HG02759 (cell line): Measurements from ENCODE around the gene REEP6.
"Not testable (repeated sequence)": the region's sequence is repeated elsewhere in the genome, so short reads cannot be mapped to it uniquely, and the experiment has no call there.

Experiments
- ATAC-seq: cut with Tn5 transposase; IDR thresholded peaks from one replicate; pipeline ENCODE4 v1.9.1; 2021; ENCODE audit warnings: mild to moderate bottlenecking, moderate library complexity; ENCODE audit not compliant: unreplicated experiment

Gene REEP6

DNA sequence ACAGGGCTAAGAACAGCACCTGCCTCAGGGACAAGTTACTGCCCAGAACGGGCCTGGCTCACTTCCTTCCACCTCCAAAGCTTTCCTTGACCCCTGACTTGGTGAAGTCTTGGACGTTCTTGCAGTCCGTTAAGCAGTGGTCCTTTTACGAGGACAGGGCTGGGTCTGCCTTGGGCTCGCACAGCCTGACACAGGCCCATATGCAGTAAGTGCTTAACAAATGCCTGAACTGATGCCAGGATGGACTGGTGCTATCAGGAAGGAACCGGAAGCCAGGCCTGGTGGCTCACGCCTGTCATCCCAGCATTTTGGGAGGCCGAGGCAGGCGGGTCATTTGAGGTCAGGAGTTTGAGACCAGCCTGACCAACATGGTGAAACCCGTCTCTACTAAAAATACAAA is 31.1 kb downstream of the REEP6 start:
- no peak for ATAC-seq

DNA sequence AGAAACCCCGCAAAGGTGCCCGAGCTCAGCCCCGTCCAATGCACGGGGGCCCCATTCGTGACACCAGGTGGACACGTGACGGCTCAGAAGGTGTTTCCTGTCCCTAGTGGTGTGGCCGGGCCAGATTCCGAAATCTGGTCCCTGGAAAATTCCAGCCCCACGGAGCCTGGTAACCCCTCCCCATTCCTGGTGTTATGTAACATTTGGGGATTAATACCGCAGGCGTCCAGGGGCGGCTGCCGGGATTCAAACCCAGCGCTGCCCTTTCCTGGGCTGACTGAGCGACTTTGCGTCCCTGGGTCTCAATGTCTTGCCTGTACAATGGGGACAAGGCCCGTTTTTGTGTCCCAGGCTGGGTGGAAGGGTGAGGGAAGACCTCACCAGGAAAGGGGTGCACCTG is 31.9 kb downstream of the REEP6 start:
- no peak for ATAC-seq

DNA sequence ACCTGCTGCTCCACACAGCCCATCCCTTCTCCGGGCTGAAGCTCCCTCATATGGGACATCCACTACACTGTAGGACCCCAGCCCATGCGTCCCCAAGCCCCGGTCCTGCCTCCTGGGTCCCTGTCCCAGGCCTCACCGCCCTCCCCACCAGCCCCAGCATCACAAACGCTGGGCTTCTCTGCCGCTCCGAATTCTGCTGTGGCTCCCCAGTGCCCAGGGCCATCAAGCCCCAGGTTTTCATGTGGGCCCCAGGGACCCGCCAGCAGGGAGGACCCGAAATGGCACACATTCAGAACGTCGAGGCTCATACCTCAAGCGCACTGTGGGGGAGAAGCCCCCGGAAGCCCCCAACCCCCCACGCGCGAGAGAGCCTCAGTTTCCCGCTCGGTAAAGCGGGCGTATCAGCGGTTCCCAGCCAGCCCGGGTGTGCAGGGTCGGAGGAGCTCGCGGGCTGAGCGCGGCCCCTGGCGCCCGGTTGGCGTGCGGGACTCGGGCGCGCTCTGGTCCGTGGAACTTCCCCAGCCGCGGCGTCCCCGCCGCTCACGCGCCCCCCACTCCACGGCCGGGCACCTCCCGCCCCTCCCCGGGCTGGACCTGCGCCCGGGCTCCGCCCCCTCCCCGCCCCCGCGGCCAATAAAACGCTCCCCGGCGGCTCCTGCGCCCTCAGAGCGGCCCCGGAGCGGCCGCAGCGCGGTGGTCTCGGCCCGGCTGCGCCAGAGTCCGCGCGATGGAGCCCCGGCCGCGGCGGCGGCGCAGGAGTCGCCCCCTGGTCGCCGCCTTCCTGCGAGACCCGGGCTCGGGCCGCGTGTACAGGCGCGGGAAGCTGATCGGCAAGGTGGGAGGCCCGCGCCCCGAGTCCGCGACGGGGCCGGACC is 32.7 kb downstream of the REEP6 start, which contains the start of gene PLK5:
Gene PLK5 (plus strand): TSS at position 666 of the 875 bp plus-strand sequence. CDS start 2,920 bp downstream, outside the sequence.
- ATAC-seq: no peak

DNA sequence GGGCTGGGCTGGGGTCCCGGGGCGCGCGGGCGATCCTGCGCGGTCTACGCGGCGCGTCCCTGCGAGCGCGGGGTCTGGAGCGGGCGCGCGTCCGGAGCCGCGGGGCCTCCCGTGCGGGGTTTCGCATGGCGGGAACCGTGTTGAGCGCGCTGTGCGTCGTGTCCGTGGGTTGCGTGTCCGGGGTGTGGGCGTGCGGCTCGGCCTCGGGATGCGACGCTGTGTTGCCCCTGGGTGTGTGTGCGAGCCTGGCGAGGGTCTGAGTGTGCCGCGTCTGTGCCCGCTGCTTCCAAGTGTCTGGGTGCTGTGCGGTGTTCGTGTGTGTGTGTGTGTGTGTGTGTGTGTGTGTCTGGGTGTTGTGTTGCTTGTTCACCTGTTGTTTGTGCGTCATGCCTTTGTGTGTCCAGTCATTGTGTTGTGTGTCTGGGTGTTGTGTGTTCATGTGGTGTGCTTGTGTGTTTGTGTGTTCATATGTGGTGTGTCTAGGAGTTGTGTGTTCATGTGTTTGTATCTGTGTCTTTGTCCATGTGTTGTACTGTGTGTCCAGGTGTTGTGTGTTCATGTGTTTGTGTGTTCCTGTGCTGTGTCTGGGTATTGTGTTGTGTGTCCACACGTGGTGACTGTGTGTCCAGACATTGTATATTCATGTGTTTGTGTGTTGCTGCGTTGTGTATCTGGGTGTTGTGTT is 33.4 kb downstream of the REEP6 start:
- ATAC-seq: no peak

DNA sequence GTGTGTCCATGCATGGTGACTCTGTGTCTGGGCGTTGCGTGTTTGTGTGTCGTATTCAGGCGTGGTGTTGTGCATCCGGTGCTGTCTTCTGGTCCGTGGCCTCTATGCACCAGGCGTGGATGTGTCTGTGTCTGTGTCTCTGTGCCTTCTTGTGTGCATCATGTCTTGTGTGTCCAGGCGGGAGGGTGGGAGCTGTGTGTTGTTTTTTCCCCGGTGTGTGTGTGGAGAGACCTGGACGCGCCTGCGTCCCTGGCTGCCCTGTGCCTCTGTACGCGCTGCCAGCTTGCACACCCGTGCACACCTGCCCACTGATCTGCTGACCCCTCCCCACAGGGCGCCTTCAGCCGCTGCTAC is 34.0 kb downstream of the REEP6 start:
- ATAC-seq: no peak

DNA sequence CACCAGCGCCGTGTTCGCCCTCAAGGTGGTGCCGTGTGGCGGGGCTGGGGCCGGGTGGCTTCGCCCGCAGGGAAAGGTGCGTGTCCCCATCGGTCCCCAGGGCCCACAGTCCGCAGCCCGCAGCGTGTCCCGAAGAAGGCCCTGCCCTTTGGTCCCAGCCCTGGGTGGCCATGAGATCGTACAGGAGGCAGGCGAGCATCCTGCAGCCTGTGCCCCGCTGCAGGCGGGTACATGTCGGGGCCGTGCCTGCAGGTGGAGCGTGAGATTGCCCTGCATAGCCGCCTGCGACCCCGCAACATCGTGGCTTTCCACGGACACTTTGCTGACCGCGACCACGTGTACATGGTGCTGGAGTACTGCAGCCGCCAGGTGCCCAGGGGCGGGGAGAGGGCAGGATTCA is 34.4 kb downstream of the REEP6 start:
- no peak for ATAC-seq

DNA sequence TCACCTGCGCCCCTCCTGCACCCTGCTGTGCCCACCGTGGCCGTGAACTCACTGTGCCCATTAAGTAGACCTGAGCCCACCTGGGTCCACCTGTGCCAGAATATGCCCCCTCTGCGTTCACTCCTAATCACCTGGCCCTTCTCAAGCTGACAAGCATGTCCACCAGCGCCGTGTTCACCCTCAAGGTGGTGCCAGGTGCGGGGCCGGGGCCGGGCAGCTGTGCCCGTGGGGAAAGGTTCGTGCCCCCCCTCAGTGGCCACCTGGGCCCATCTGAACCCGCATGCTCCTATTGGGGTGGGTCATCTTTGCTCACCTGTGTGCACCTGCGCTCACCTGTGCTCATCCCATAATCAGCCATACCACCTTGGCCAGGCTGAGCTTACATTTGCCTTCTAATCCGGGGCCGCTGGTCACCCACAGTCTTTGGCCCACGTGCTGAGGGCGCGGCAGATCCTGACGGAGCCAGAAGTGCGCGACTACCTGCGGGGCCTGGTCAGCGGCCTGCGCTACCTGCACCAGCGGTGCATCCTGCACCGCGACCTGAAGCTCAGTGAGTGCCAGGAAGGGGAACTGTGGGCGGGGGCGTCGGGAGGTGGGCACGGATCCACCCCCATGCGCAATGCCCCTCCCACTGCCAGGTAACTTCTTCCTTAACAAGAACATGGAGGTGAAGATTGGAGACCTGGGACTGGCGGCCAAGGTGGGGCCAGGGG is 35.2 kb downstream of the REEP6 start:
- ATAC-seq: no peak

DNA sequence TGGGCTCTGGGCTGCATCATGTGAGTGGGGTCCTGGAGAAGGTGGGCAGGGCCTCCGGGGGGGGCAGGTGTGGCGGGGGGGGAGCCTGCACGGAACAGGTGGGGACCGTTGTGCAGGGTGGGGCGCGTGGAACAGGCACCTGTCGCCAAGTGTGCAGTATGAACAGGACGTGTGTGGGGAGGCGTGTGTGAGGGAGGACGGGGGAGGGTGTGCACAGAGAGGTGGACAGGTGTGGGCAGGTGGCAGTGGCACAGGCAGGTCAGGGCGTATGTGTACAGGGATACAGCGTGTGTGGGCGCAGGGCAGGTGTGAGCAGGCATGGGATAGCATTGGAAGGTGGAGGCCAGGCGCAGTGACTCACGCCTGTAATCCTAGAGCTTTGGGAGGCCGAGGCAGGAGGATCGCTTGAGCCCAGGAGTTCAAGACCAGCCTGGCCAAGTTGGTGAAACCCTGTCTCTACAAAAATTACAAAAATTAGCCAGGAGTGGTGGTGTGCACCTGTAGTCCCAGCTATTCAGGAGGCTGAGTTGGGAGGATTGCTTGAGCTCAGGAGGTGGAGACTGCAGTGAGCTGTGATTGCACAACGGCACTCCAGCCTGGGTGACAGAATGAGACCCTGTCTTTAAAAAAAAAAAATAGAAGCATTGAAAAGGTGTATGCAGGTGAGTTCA is 36.1 kb downstream of the REEP6 start:
- no peak for ATAC-seq

DNA sequence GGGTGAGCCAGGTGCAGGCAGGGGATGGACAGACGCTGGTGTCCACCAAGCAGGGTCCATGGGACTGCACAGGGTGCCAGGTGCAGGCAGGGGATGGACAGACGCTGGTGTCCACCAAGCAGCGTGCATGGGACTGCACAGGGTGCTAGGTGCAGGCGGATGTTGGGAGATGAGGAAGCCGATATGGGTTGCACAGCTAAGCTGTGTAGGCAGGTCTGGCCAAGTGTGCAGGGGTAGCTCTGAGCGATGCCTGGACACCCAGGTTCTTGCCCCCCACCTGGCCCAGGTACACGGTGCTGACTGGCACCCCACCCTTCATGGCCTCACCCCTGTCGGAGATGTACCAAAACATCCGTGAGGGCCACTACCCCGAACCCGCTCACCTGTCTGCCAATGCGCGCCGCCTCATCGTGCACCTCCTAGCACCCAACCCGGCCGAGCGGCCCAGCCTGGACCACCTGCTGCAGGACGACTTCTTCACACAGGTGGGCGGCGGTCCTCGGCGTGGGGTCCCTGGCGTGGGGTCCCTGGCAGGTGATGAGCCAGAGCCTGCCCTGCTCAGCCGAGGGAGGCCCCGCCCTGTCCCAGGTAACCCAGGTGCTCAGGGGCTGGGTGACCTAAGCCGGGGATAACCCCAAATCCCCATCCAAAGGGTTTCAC is 36.8 kb downstream of the REEP6 start:
- ATAC-seq: no peak

DNA sequence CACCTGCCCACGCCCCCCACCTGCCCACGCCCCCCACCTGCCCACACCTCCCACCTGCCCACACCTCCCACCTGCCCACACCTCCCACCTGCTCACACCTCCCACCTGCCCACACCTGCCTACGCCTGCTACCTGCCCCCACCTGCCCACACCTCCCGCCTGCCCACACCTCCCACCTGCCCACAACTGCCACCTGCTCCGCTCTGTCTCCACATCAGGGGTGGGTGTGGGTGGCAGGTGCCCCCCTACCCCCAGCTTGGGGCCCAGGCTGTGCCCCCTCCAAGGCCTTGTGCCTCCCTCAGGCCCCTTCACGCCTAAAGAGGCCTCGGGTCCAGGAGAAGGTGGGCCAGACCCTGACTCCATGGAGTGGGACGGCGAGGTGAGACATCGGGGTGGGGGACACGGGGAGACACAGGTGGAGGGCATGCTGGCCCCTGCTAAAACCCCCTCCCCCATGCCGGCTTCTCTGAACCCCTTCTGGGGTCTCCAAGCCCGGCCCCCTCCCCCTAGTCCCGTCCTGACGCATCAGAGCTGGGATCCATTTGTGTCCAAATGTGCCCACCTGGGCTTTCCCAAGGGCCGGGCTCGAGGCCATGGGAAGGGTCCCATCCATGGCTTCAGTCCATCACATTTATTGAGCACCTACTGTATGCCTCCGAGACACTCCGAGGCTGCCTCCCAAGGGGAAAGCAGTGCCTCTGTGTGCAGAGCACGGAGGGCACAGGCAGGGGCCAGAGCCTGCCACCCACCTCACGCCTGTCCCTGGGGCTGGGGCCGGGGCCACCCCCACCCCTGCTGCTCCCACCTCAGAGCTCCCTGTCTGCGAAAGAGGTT is 37.8 kb downstream of the REEP6 start:
- no peak for ATAC-seq

DNA sequence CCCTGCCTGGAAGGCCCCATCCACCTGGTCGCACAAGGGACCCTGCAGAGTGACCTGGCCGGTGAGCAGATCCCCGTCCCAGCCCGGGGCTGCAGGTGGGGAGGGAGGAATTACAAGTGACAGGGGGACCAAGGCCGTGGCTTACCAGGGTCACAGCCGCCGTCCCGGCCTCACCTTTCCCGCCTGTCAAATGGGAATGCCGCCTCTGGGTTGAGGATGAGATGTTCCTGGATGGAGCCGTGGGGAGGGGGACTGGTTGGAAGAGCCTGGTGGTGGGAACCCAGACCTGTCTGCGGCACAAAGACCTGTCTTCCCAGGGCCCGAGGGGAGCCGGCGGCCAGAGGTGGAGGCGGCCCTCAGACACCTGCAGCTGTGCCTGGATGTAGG is 38.4 kb downstream of the REEP6 start:
- no peak for ATAC-seq

DNA sequence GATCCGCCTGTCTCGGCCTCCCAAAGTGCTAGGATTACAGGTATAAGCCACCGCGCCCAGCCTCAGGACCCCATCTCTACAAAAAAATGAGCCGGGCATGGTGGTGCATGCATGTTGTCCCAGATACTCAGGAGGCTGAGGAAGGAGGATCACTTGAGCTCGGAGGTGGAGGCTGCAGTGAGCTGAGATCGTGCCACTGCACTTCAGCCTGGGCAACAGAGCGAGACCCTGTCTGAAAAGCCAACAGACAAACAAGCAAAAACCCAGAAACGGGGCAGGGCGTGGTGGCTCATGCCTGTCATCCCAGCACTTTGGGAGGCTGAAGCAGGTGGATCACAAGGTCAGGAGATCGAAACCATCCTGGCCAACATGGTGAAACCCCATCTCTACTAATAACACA is 39.9 kb downstream of the REEP6 start:
- not testable (repeated sequence) for ATAC-seq

DNA sequence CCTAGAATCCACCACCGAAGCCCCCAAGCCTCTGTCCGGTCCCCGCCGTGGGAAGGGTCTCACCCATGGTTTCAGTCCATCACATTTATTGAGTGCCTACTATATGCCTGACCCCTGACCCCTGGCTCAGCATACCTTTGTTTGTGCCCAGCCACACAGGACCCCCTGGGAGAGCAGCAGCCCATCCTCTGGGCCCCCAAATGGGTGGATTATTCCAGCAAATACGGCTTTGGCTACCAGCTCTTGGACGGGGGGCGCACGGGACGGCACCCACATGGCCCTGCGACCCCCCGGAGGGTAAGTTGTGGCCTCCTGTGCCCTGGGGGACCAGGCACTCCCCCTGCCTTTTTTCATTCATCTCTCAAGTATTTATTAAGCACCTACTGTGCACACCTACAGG is 40.6 kb downstream of the REEP6 start:
- no peak for ATAC-seq

DNA sequence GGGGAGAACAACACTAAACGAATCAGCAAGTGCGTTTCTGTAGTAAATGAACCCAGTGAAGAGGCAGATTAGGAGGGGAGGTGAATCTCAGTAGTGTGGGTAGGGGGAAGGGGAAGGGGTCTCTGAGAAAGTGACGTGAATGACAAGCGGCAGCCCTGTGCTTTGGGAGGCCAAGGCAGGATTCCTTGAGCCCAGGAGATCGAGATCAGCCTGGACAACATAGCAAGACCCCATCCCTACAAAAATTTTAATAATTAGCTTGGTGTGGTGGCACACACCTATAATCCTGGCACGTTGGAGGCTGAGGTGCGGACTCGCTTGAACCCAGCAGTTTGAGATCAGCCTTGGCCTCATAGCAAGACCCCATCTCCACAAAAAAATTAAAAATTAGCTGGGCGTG is 41.0 kb downstream of the REEP6 start:
- no peak for ATAC-seq

DNA sequence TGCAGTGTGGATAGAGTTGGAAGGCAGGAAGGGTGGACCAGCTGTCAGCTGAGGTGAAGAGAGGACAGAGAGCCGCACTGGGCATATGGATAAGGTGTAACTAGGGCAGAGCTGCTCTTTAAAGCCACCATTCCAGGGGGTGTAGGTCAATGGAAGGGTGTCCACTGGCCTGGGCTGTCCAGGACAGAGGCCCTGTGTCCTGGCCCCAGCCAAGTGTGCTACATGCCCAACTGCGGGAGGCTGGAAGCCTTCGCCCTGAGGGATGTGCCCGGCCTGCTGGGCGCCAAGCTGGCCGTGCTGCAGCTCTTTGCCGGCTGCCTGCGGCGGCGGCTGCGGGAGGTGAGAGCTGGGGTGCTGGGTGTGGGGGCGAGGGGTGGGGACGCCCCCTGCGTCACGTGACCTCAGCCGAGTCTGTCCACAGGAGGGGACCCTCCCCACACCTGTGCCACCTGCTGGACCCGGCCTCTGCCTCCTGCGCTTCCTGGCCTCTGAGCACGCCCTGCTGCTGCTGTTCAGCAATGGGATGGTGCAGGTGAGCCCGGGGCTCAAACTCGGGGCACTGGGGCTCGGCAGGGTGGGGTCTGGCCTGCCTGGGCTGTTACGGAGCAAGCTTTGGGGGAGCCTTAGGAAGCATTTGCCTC is 42.6 kb downstream of the REEP6 start:
- ATAC-seq: no peak

DNA sequence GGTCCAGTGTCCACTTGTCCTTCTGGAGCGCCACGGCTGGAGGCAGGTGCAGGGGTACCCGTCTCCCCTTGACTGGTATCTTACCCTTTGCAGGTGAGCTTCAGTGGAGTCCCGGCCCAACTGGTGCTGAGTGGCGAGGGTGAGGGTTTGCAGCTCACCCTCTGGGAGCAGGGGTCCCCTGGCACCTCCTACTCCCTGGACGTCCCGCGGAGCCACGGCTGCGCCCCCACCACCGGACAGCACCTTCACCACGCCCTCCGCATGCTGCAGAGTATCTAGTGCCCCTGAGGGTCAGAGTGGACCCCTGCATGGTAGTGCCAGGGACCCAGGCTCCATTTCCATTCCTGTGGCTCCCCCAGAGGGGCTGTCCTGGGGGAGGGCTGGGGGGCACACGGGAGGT is 44.0 kb downstream of the REEP6 start:
- ATAC-seq: no peak

DNA sequence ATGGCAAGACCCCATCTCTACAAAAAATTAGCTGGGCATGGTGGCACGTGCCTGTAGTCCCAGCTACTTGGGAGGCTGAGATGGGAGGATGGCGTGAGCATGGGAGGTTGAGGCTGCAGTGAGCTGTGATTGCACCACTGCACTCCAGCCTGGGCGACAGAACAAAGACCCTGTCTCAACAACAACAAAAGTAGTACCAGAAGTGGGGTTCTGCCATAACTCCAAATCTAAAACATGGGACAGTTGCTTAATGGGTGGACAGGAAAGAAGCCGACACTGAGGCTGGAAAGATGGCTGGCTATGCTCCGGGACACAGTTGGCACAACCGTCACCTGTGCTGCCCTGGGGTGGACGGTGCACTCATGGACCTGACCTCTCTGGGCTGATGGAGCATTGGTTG is 44.7 kb downstream of the REEP6 start:
- ATAC-seq: not testable (repeated sequence)

DNA sequence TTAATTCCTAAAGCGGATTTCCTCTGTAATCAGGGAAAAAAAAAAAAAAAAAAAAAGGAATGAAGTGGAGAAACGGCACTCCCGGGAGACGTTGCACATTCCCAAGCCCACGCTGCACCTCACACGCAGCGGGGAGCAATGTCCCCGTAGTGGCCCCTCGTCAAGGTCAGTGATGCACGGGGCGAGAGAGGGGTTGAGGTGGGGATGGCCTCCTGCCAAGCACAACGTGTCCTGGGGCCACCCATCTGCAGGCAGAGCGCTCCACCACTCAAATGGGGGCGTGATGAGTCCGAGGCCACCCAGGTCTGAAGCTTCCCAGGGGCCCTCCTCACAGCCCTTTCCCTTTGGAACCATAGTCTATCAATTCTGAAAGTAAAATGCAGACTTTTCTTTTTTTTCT is 48.0 kb downstream of the REEP6 start:
- ATAC-seq: no peak

DNA sequence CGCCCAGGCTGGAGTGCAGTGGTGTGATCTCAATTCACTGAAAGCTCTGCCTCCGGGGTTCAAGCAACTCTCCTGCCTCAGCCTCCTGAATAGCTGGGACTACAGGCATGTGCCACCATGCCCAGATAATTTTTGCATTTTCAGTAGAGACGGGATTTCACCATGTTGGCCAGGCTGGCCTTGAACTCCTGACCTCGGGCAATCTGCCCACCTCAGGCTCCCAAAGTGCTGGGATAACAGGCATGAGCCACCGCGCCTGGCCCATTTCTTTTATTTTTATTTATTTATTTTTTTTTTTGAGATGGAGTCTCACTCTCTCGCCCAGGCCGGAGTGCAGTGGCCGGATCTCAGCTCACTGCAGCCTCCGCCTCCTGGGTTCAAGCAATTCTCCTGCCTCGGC is 48.8 kb downstream of the REEP6 start:
- not testable (repeated sequence) for ATAC-seq
